ENCODE results near the gene NPHS1. TPM values are rescaled to one million over a fixed set of nuclear protein-coding genes. Genes with fewer than 3 reads are reported as not detected.

Gene NPHS1
- total RNA-seq, 4 donors from 2014 or later = not detected

- H3K9me3 ChIP-seq = no peaks in the 10 kb centered on the region
- no peak for ATAC-seq
- peaks cover 0 to 19% (median 12%) of the 10 kb centered on the region in 3 donors for H3K4me1 ChIP-seq
- WGBS, 2 donors (ENCODE audit: low coverage in 1 of 2) = 69 to 96% methylated on average over 4 to 5 of the region's 18 CpGs
- no peak overlapping the region for H3K4me3 ChIP-seq
- peaks cover 98% of the 10 kb centered on the region for H3K27me3 ChIP-seq
- TF ChIP-seq POLR2AphosphoS5 (IDR thresholded peaks at IDR 0.05) (no peak), POLR2A (IDR thresholded peaks at IDR 0.05) (no peak), EP300 (IDR thresholded peaks at IDR 0.05) (no peak), CTCF (IDR thresholded peaks at IDR 0.05) (no peak)
- no peaks in the 10 kb centered on the region for H3K36me3 ChIP-seq
- H3K27ac ChIP-seq = no peak overlapping the region
These were observed 3.3 kb downstream of the NPHS1 start for GRCh38 chr19:35848919-35849505.

DNA sequence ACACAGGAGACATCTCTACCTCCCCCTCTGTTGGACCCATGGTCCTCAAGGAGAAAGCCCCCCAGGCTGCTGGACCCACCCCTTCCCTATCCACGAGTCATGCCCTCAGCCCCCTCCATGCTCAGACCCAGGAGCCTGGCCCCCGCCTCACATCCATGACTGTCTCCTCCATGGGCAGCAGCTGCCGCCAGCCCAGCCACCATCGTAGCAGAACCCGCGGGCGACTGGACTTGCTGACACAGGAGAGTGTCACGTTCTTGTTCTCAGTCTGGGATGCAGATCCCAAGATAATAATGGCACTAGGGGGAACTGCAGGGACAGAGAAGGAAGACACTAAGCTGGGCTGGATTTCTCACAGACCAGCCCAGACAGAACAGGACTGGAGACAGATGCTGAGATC is 3.8 kb downstream of the NPHS1 start:
- H3K36me3 ChIP-seq = no peaks in the 10 kb centered on the region
- peaks cover 98% of the 10 kb centered on the region for H3K27me3 ChIP-seq
- no peak for ATAC-seq
- no peak overlapping the region for H3K27ac ChIP-seq
- no peak for TF ChIP-seq CTCF (IDR thresholded peaks at IDR 0.05)
- no peak for TF ChIP-seq POLR2AphosphoS5 (IDR thresholded peaks at IDR 0.05)
- TF ChIP-seq EP300 (IDR thresholded peaks at IDR 0.05) = no peak
- no peak for TF ChIP-seq POLR2A (IDR thresholded peaks at IDR 0.05)
- H3K4me1 ChIP-seq = peaks cover 0 to 23% (median 12%) of the 10 kb centered on the region in 3 donors
- no peaks in the 10 kb centered on the region for H3K9me3 ChIP-seq
- H3K4me3 ChIP-seq = no peak overlapping the region
- WGBS, 2 donors (ENCODE audit: low coverage in 1 of 2) = 85% methylated on average over 6 of the region's 8 CpGs; no CpG with 5 or more reads in 1 of the 2 donors

DNA sequence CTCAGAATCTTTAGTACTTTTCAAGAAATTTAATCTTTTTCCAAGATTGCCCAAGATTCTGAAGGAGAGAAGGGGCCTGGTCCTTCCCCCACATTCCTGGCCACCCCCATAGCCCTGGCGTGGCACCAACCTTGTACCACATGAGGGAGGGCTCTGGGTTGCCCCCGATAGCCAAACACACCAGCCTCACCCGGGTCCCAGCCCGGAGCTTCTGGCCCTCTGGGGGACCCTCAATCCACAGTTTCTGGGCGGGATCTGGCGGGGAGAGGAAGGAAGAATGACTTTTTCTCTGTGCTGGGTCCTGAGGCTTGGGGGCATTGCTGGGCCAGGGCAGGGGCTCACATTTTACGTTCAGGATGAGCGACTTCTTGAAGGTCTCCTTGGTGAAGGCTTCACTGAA is 4.4 kb downstream of the NPHS1 start:
- no peak overlapping the region for H3K4me3 ChIP-seq
- H3K27ac ChIP-seq = no peak overlapping the region
- no peaks in the 10 kb centered on the region for H3K9me3 ChIP-seq
- H3K4me1 ChIP-seq = peaks cover 0 to 23% (median 12%) of the 10 kb centered on the region in 3 donors
- no peak for TF ChIP-seq POLR2AphosphoS5 (IDR thresholded peaks at IDR 0.05)
- no peak for TF ChIP-seq CTCF (IDR thresholded peaks at IDR 0.05)
- no peak for TF ChIP-seq EP300 (IDR thresholded peaks at IDR 0.05)
- no peak for TF ChIP-seq POLR2A (IDR thresholded peaks at IDR 0.05)
- H3K36me3 ChIP-seq = no peaks in the 10 kb centered on the region
- H3K27me3 ChIP-seq = peaks cover 98% of the 10 kb centered on the region
- 60% methylated on average over 1 of the region's 8 CpGs; no CpG with 5 or more reads in 1 of the 2 donors for WGBS, 2 donors (ENCODE audit: low coverage in 1 of 2)
- ATAC-seq = no peak

DNA sequence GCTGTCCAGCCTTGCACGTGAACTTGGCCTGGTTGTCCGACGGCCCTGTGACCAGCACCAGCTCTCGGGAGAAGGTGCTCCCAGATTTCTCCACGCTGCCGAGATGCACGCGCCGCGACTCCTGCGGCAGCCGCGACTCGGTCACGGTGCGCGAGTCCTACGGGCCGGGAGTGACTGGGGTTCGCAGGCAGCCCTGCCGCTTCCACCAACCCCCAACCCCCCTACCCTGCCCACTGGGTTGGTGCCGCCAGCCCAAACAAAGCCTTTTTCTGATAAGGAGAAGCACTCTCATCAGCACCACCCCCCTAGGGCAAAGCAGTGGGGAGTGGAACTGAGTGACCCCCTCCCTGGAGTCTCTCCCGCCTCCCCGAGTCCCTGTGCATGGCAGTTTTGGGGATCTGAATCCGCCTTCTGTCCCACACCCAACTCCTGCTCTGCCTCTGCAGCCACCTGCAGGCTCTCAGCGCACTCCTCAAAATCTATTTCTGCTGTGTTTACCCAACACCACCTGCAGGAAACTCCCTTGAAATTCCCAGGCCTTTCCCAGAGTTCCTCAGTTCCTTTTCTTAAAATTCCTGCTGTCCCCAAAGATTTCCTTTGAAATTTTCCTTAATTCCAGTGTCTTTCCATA is 6.2 kb downstream of the NPHS1 start:
- 12% methylated on average over 3 of the region's 26 CpGs; no CpG with 5 or more reads in 1 of the 2 donors for WGBS, 2 donors (ENCODE audit: low coverage in 1 of 2)
- peaks cover 98% of the 10 kb centered on the region for H3K27me3 ChIP-seq
- TF ChIP-seq POLR2A (IDR thresholded peaks at IDR 0.05) (no peak), CTCF (IDR thresholded peaks at IDR 0.05) (no peak), EP300 (IDR thresholded peaks at IDR 0.05) (no peak)

More for the DNA sequence above, 6.2 kb downstream of the NPHS1 start:
- Histone ChIP-seq H3K4me1 (peaks cover 0 to 23% (median 12%) of the 10 kb centered on the region in 3 donors), H3K4me3 (peak overlapping the region in 1 of 2 donors; percentile 36), H3K27ac (no peak overlapping the region), H3K9me3 (no peaks in the 10 kb centered on the region), H3K36me3 (no peaks in the 10 kb centered on the region)
- ATAC-seq = no peak

All from gastroesophageal sphincter (tissue), 4 donors.